K562 (cell line): ENCODE results near the gene CCDC87. TPM values are rescaled to one million over a fixed set of nuclear protein-coding genes. Genes with fewer than 3 reads are reported as not detected.

ENCODE experiments used
- ATAC-seq: fragments of 200-7000 bp; cut with Tn5 transposase; 3 replicates; pipeline ENCODE4 v1.9.1; 2020; ENCODE audit warnings: moderate library complexity
- BruUV-seq: library from RNA; stranded (reverse); fragments of 400-500 nt; replicated peaks from 2 replicates; lab custom pipeline; 2021; lab: Mats Ljungman, UMichigan
- CTCF ChIA-PET: fragments of 300-600 bp; formaldehyde crosslinking; extraction: SDS; loops from one replicate; lab custom pipeline; 2021; ENCODE audit warnings: low intra/inter-chr PET ratio; lab: Yijun Ruan, JAX
- POLR2A ChIA-PET: fragments of 300-600, 350-650 bp; sonication (Branson Sonifier 250); formaldehyde crosslinking; extraction: SDS; loops from one replicate; lab custom pipeline; 2021; ENCODE audit warnings: antibody characterized with exemption, inconsistent platforms; lab: Yijun Ruan, JAX
- DNase-seq, 4 experiments: peaks; one replicate each; pipeline versions ENCODE4 v3.0.0 to v3.0.0-alpha.2; 2011 to 2018; ENCODE audit warnings: low spot score in 3 of 4, mixed read lengths in 3 of 4; ENCODE audit errors: extremely low read depth in 1 of 4
- FAIRE-seq: peaks from 2 replicates; lab custom pipeline; 2011; peaks lifted over from hg19 to GRCh38; lab: Jason Lieb, UNC
- H2AFZ ChIP-seq: 2 replicates; pipeline ENCODE4 v1.6.0; 2011; ENCODE audit warnings: low read depth, low read length, control low read depth, inconsistent platforms
- H3K27ac ChIP-seq: fragments of 200-600 bp; 3 replicates; pipeline ENCODE4 v1.8.0; 2011; ENCODE audit warnings: low read depth, mild to moderate bottlenecking, control low read depth, inconsistent platforms, low read length, moderate library complexity, mixed read lengths; ENCODE audit errors: extremely low read depth
- H3K27me3 ChIP-seq, 2 experiments: fragments of 300-600 bp in 1 of 2; 2 replicates in 1 of 2; 3 replicates in 1 of 2; pipeline versions ENCODE4 v1.6.0 to v1.8.0; 2011; ENCODE audit warnings: inconsistent platforms in 2 of 2, low read length in 2 of 2, mild to moderate bottlenecking in 1 of 2, mixed read lengths in 1 of 2, moderate library complexity in 1 of 2; ENCODE audit not compliant: control insufficient read depth in 2 of 2, insufficient read depth in 2 of 2
- H3K36me3 ChIP-seq: fragments of 300-600 bp; 3 replicates; pipeline ENCODE4 v1.8.0; 2011; ENCODE audit warnings: mild to moderate bottlenecking, low read length, inconsistent platforms; ENCODE audit not compliant: control insufficient read depth, insufficient read depth
- H3K4me1 ChIP-seq, 2 experiments: fragments of 200-600 bp in 1 of 2; replicated peaks in 1 of 2; 2 replicates in 1 of 2; 3 replicates in 1 of 2; pipeline versions ENCODE4 v1.5.1 to v1.8.0; 2011; ENCODE audit warnings: inconsistent platforms in 2 of 2, low read length in 2 of 2, mild to moderate bottlenecking in 1 of 2, mixed read lengths in 1 of 2, moderate library complexity in 1 of 2; ENCODE audit not compliant: control insufficient read depth in 2 of 2, insufficient read depth in 2 of 2
- H3K4me2 ChIP-seq: 2 replicates; pipeline ENCODE4 v1.6.1; 2011; ENCODE audit warnings: low read length, control low read depth, inconsistent platforms, mixed read lengths; ENCODE audit not compliant: insufficient read depth
- H3K4me3 ChIP-seq: fragments of 200-600 bp; sonication (generic), shearing (Covaris generic); 2 replicates; pipeline ENCODE4 v1.5.1; 2016; ENCODE audit warnings: control low read depth, inconsistent platforms
- H3K79me2 ChIP-seq: fragments of 200-600 bp; 3 replicates; pipeline ENCODE4 v1.8.0; 2011; ENCODE audit warnings: low read length, inconsistent platforms; ENCODE audit not compliant: control insufficient read depth, insufficient read depth
- H3K9ac ChIP-seq, 2 experiments: 2 replicates each; pipeline versions ENCODE4 v1.6.0 to v1.6.1; 2011; ENCODE audit warnings: low read depth in 2 of 2, low read length in 2 of 2, control low read depth in 1 of 2, inconsistent platforms in 1 of 2, mild to moderate bottlenecking in 1 of 2, mixed read lengths in 1 of 2; ENCODE audit not compliant: insufficient read depth in 1 of 2
- H3K9me1 ChIP-seq: one replicate; pipeline ENCODE4 v1.6.0; 2011; ENCODE audit warnings: inconsistent platforms, mild to moderate bottlenecking, low read length, moderate library complexity; ENCODE audit not compliant: control insufficient read depth, insufficient read depth
- H3K9me3 ChIP-seq: replicated peaks from 2 replicates; pipeline ENCODE4 v1.5.1; 2011; ENCODE audit warnings: low read depth, low read length, inconsistent platforms; ENCODE audit not compliant: control insufficient read depth, insufficient read depth
- H4K20me1 ChIP-seq: replicated peaks from 2 replicates; pipeline ENCODE4 v1.6.1; 2011; ENCODE audit warnings: low read length, inconsistent platforms, mixed read lengths; ENCODE audit not compliant: control insufficient read depth, insufficient read depth
- MAFF ChIP-seq: IDR thresholded peaks from 2 replicates; pipeline ENCODE4 v1.6.1; 2012; ENCODE audit warnings: low read length, improper control_type of control experiment
- RBFOX2 ChIP-seq: fragments of 200-400 bp; formaldehyde crosslinking; IDR thresholded peaks from 2 replicates; pipeline ENCODE4 v1.6.1; 2017; ENCODE audit warnings: low read depth, mild to moderate bottlenecking, low read length, moderate library complexity
- RBM22 ChIP-seq: fragments of 200-400 bp; formaldehyde crosslinking; IDR thresholded peaks from 2 replicates; pipeline ENCODE4 v1.6.1; 2018; ENCODE audit warnings: low read length, low read depth; ENCODE audit not compliant: poor library complexity, severe bottlenecking
- SMAD4 ChIP-seq: fragments of 250-450 bp; sonication (Bioruptor Pico); conservative IDR thresholded peaks from 2 replicates; pipeline ENCODE4 v1.8.0; 2021; ENCODE audit warnings: inconsistent platforms, mild to moderate bottlenecking, moderate library complexity
- SMARCB1 ChIP-seq: IDR thresholded peaks from 2 replicates; pipeline ENCODE4 v1.6.1; 2011; ENCODE audit warnings: improper control_type of control experiment, low read depth; ENCODE audit not compliant: insufficient read length
- SNIP1 ChIP-seq: fragments of 450-650 bp; IDR thresholded peaks from 2 replicates; pipeline ENCODE4 v1.7.1; 2017; ENCODE audit warnings: low read depth, mild to moderate bottlenecking
- TBP ChIP-seq: optimal IDR thresholded peaks from 2 replicates; pipeline ENCODE3; 2011; ENCODE audit warnings: low read depth, low read length, improper control_type of control experiment
- ZFX ChIP-seq: sonication (generic); formaldehyde crosslinking; IDR thresholded peaks from 2 replicates; pipeline ENCODE4 v1.8.0; 2022; ENCODE audit warnings: mild to moderate bottlenecking, missing genetic modification reagents, moderate library complexity
- ZNF146 ChIP-seq: IDR thresholded peaks from one replicate; pipeline ENCODE4 v1.6.1; 2018; ENCODE audit warnings: missing compliant biosample characterization; ENCODE audit not compliant: unreplicated experiment
- ZNF280A ChIP-seq: fragments of 450-650 bp; IDR thresholded peaks from 2 replicates; pipeline ENCODE4 v1.6.1; 2018; ENCODE audit warnings: mild to moderate bottlenecking, low read depth; ENCODE audit not compliant: partially characterized antibody
- ZNF764 ChIP-seq: fragments of 250-450 bp; sonication (Bioruptor Pico); IDR thresholded peaks from 2 replicates; pipeline ENCODE4 v1.4.0; 2020; ENCODE audit warnings: low read depth, mild to moderate bottlenecking, moderate library complexity
- WGBS: fragments of 100-300 bp; shearing (Covaris generic); methylation state at CpG from one replicate; pipeline ENCODE4 v1.1.6; 2016; ENCODE audit warnings: low coverage, mixed read lengths; ENCODE audit not compliant: insufficient coverage; ENCODE audit errors: missing lambda C conversion rate; 5-methylcytosine and 5-hydroxymethylcytosine counted together
- in situ Hi-C: fragments of 300-500 bp; cut with MboI; formaldehyde crosslinking; loops from 4 replicates; pipeline ENCODE4 v1.15.0; 2018; ENCODE audit warnings: inconsistent platforms, mixed read lengths
- intact Hi-C: fragments of 100-400 bp; cut with micrococcal nuclease; formaldehyde crosslinking; loops from 2 replicates; pipeline ENCODE4 v1.14.2; 2022
- polyA plus RNA-seq, 8 experiments: library from polyadenylated mRNA; depleted of rRNA in 4 of 8; stranded (reverse) in 5 of 8; unstranded in 3 of 8; fragments of >200 nt; fragmentation: Nextera tagmentation in 2 of 8; fragmentation: Illumina TruSeq in 1 of 8; extraction: Ambion mirVana in 2 of 8; extraction: Trizol in 1 of 8; gene quantifications; 2 replicates each; pipeline versions ENCODE4 v1.2.1 to v1.2.3, GENCODE V29; 2011 to 2014; ENCODE audit warnings: inconsistent platforms in 1 of 8, missing spikeins in 1 of 8
- total RNA-seq, 7 experiments: library from RNA; depleted of rRNA in 6 of 7; stranded (reverse); fragments of >200 nt in 6 of 7; fragmentation: Illumina TruSeq in 2 of 7; extraction: Trizol in 2 of 7; gene quantifications; 2 replicates each; pipeline versions ENCODE4 v1.2.1 to v1.2.3, GENCODE V29; 2011 to 2021; ENCODE audit warnings: low replicate concordance in 1 of 7
- TF ChIP-seq, protein P1 (sequence below): fragments of 250-450 bp; sonication (Bioruptor Pico); IDR thresholded peaks from 2 replicates; pipeline ENCODE4 v1.4.0; 2020; ENCODE audit warnings: mild to moderate bottlenecking, moderate library complexity

CCDC87 gene
- total and polyA plus RNA-seq, 9 of the 15 experiments (the other 6 are each of a cell fraction or from before 2014, with no cell fraction given), result 0.03 to 0.44 (median 0.15) TPM; not detected in 1

GRCh38 chr11:66624450-66624849 is 31.6 kb upstream of the CCDC87 start:
- CTCF ChIA-PET, result no interaction called here
- Histone ChIP-seq H4K20me1 (peaks cover 55% of the 10 kb centered on the region), H3K36me3 (peaks cover 97% of the 10 kb centered on the region)
- no TSS peak for BruUV-seq
- peak; percentile 44 for TF ChIP-seq RBFOX2
- no peak for TF ChIP-seq SMARCB1
- TF ChIP-seq RBM22, result peak; percentile 53
- TF ChIP-seq SMAD4 (CRISPR knock-in tag), result no peak
- TF ChIP-seq, all 486 proteins: peak for 2
- FAIRE-seq (no peak), DNase-seq (no peak), ATAC-seq (no peak)
- Histone ChIP-seq H3K4me2 (no peak overlapping the region), H3K27me3 (no peaks in the 10 kb centered on the region), H3K79me2 (peaks cover 99% of the 10 kb centered on the region), H3K9me1 (no peaks in the 10 kb centered on the region), H3K4me1 (peaks cover 9 to 20% of the 10 kb centered on the region in 2 experiments), H3K9ac (no peak overlapping the region), H3K9me3 (no peaks in the 10 kb centered on the region), H2AFZ (no peak overlapping the region), H3K4me3 (no peak overlapping the region), H3K27ac (no peak overlapping the region)
- intact Hi-C loops (no loop called here), in situ Hi-C loops (no loop called here)
- POLR2A ChIA-PET, result interaction anchor here (1.2 to 26.4 kb wide), 3 partner anchors 2 to 29 kb away, joined by 4 to 387 read pairs (median 387); partner anchors contain the start of genes RBM14 and RBM4
- 94% methylated on average over 12 of the region's 16 CpGs for WGBS

GRCh38 chr11:66619080-66619554 is 26.3 kb upstream of the CCDC87 start:
- Histone ChIP-seq H3K36me3 (peaks cover 67% of the 10 kb centered on the region), H3K27me3 (no peaks in the 10 kb centered on the region), H2AFZ (no peak overlapping the region), H3K4me3 (peak overlapping the region; percentile 94), H3K4me2 (peak overlapping the region; percentile 97), H3K79me2 (peaks cover 91% of the 10 kb centered on the region), H3K27ac (no peak overlapping the region), H3K9ac (peak overlapping the region in 1 of 2 experiments; percentile 97; a peak in 3 of 4 replicates), H3K4me1 (peaks cover 21 to 27% of the 10 kb centered on the region in 2 experiments), H3K9me1 (no peaks in the 10 kb centered on the region), H3K9me3 (no peaks in the 10 kb centered on the region), H4K20me1 (peaks cover 66% of the 10 kb centered on the region)
- ChIA-PET POLR2A (interaction anchor here (0.6 to 14.0 kb wide), 9 partner anchors 9 to 51 kb away, joined by 3 to 387 read pairs (median 3); partner anchors contain the start of genes CCDC87, CCS, CTSF and RBM4), CTCF (no interaction called here)
- in situ Hi-C loops (no loop called here), intact Hi-C loops (no loop called here)
- FAIRE-seq (no peak), ATAC-seq (no peak), DNase-seq (no peak)
- BruUV-seq, result no TSS peak
- WGBS, result 16% methylated on average over 4 of the region's 4 CpGs
- TF ChIP-seq ZFX (CRISPR knock-in tag) (no peak), ZNF280A (no peak), ZNF764 (CRISPR knock-in tag) (no peak), SNIP1 (no peak), TBP (no peak), ZNF146 (CRISPR knock-in tag) (no peak), MAFF (no peak)
- TF ChIP-seq, protein P1, sequence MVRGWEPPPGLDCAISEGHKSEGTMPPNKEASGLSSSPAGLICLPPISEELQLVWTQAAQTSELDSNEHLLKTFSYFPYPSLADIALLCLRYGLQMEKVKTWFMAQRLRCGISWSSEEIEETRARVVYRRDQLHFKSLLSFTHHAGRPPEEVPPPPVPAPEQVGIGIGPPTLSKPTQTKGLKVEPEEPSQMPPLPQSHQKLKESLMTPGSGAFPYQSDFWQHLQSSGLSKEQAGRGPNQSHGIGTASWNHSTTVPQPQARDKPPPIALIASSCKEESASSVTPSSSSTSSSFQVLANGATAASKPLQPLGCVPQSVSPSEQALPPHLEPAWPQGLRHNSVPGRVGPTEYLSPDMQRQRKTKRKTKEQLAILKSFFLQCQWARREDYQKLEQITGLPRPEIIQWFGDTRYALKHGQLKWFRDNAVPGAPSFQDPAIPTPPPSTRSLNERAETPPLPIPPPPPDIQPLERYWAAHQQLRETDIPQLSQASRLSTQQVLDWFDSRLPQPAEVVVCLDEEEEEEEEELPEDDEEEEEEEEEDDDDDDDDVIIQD, result no peak
